ENCODE data around the gene SLC6A12.

DNA sequence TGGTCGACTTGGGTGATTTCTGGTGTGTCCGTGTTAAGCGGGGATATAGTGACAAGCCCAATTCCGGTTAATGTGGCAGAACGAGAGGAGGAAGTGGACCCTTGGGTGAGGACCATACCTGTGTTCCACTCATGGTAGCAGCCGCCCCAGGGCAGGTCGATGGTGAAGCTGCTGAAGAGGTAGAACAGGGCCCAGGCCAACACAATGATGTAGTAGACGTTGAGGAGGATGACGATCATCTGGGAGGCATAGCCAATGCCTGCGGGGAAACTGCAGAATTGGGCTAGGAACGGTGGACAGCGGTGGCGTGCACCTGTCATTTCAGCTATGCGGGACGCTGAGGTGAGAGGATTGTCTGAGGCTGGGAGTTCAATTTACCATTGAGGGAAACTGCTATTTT is 28.5 kb upstream of the SLC6A12 start:
- TF ChIP-seq, protein P1, sequence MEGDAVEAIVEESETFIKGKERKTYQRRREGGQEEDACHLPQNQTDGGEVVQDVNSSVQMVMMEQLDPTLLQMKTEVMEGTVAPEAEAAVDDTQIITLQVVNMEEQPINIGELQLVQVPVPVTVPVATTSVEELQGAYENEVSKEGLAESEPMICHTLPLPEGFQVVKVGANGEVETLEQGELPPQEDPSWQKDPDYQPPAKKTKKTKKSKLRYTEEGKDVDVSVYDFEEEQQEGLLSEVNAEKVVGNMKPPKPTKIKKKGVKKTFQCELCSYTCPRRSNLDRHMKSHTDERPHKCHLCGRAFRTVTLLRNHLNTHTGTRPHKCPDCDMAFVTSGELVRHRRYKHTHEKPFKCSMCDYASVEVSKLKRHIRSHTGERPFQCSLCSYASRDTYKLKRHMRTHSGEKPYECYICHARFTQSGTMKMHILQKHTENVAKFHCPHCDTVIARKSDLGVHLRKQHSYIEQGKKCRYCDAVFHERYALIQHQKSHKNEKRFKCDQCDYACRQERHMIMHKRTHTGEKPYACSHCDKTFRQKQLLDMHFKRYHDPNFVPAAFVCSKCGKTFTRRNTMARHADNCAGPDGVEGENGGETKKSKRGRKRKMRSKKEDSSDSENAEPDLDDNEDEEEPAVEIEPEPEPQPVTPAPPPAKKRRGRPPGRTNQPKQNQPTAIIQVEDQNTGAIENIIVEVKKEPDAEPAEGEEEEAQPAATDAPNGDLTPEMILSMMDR (conservative IDR thresholded peaks at IDR 0.05): no peak
- TF ChIP-seq EZH2 (IDR thresholded peaks at IDR 0.05; ENCODE audit: low read depth): no peak
